IMR-90 (cell line): Measurements from ENCODE around the gene CCDC171. TPM values are rescaled to one million over a fixed set of nuclear protein-coding genes. Genes with fewer than 3 reads are reported as not detected.

Source experiments
- ATAC-seq: fragments of 200-7000 bp; cut with Tn5 transposase; 2 replicates; pipeline ENCODE4 v1.9.1; 2020; ENCODE audit warnings: low read depth, mild to moderate bottlenecking, moderate library complexity
- BruUV-seq: library from RNA; stranded (reverse); fragments of 400-500 nt; replicated peaks from 2 replicates; lab custom pipeline; 2021; lab: Mats Ljungman, UMichigan
- CTCF ChIA-PET: fragments of 300-600 bp; formaldehyde crosslinking; extraction: SDS; loops from one replicate; lab custom pipeline; 2021; ENCODE audit warnings: antibody characterized with exemption; lab: Yijun Ruan, JAX
- POLR2A ChIA-PET: fragments of 300-600 bp; sonication (Branson Sonifier 250); formaldehyde crosslinking; loops from one replicate; lab custom pipeline; 2022; ENCODE audit warnings: antibody characterized with exemption; ENCODE audit not compliant: unreplicated experiment; lab: Charles Lee
- DNase-seq: peaks from one replicate; pipeline ENCODE4 v3.0.0; 2013
- H2AFZ ChIP-seq: replicated peaks from 2 replicates; pipeline ENCODE3; 2013; ENCODE audit warnings: low read length, mild to moderate bottlenecking; ENCODE audit not compliant: poor library complexity
- H2AK5ac ChIP-seq: 2 replicates; pipeline ENCODE4 v1.6.1; 2013; ENCODE audit warnings: low read depth, low read length, inconsistent platforms
- H2AK9ac ChIP-seq: replicated peaks from 2 replicates; pipeline ENCODE3; 2013; ENCODE audit warnings: mild to moderate bottlenecking, low read depth, low read length, moderate library complexity; ENCODE audit not compliant: poor library complexity
- H2BK120ac ChIP-seq: 2 replicates; pipeline ENCODE4 v1.6.1; 2013; ENCODE audit warnings: low read depth, low read length, inconsistent platforms
- H2BK15ac ChIP-seq: 3 replicates; pipeline ENCODE4 v1.6.1; 2013; ENCODE audit warnings: low read depth, low read length, inconsistent platforms
- H2BK20ac ChIP-seq: 2 replicates; pipeline ENCODE4 v1.6.1; 2013; ENCODE audit warnings: low read depth, mild to moderate bottlenecking, inconsistent platforms, low read length, moderate library complexity
- H2BK5ac ChIP-seq: 2 replicates; pipeline ENCODE4 v1.6.1; 2013; ENCODE audit warnings: mild to moderate bottlenecking, low read depth, low read length, inconsistent platforms; ENCODE audit not compliant: poor library complexity, severe bottlenecking
- H3K14ac ChIP-seq: replicated peaks from 2 replicates; pipeline ENCODE4 v1.6.1; 2013; ENCODE audit warnings: low read depth, low read length, inconsistent platforms
- H3K18ac ChIP-seq: 2 replicates; pipeline ENCODE4 v1.6.1; 2013; ENCODE audit warnings: low read depth, low read length, control low read depth
- H3K23ac ChIP-seq: 2 replicates; pipeline ENCODE4 v1.6.1; 2013; ENCODE audit warnings: low read depth, low read length, inconsistent platforms
- H3K27ac ChIP-seq: 2 replicates; pipeline ENCODE4 v1.5.1; 2013; ENCODE audit warnings: mild to moderate bottlenecking, control low read depth, low read length; ENCODE audit not compliant: insufficient read depth
- H3K27me3 ChIP-seq: 2 replicates; pipeline ENCODE4 v1.6.1; 2013; ENCODE audit warnings: low read length; ENCODE audit not compliant: control insufficient read depth, insufficient read depth
- H3K36me3 ChIP-seq: 2 replicates; pipeline ENCODE4 v1.6.1; 2013; ENCODE audit warnings: low read length, mixed read lengths; ENCODE audit not compliant: control insufficient read depth, insufficient read depth
- H3K4ac ChIP-seq: 2 replicates; pipeline ENCODE4 v1.6.1; 2013; ENCODE audit warnings: low read depth, low read length, inconsistent platforms
- H3K4me1 ChIP-seq: 2 replicates; pipeline ENCODE4 v1.6.1; 2013; ENCODE audit warnings: low read length, mixed read lengths; ENCODE audit not compliant: control insufficient read depth, insufficient read depth
- H3K4me2 ChIP-seq: 2 replicates; pipeline ENCODE4 v1.6.1; 2013; ENCODE audit warnings: low read depth, mild to moderate bottlenecking, control low read depth, low read length, moderate library complexity
- H3K4me3 ChIP-seq: 2 replicates; pipeline ENCODE4 v1.5.1; 2013; ENCODE audit warnings: low read depth, mild to moderate bottlenecking, control low read depth, low read length, moderate library complexity; ENCODE audit not compliant: insufficient read depth
- H3K56ac ChIP-seq: 2 replicates; pipeline ENCODE4 v1.6.1; 2013; ENCODE audit warnings: low read length, inconsistent platforms; ENCODE audit not compliant: insufficient read depth; ENCODE audit errors: extremely low read depth
- H3K79me1 ChIP-seq, 2 experiments: 2 replicates each; pipeline ENCODE4 v1.6.1; 2013; ENCODE audit warnings: low read length in 2 of 2, inconsistent platforms in 1 of 2, low read depth in 1 of 2
- H3K9ac ChIP-seq: 2 replicates; pipeline ENCODE4 v1.6.1; 2013; ENCODE audit warnings: low read depth, low read length, control low read depth
- H3K9me1 ChIP-seq: 2 replicates; pipeline ENCODE4 v1.6.1; 2013; ENCODE audit warnings: low read length, inconsistent platforms; ENCODE audit not compliant: insufficient read depth
- H3K9me3 ChIP-seq: 2 replicates; pipeline ENCODE4 v1.6.1; 2013; ENCODE audit warnings: low read length; ENCODE audit not compliant: control insufficient read depth, insufficient read depth
- H4K20me1 ChIP-seq: 2 replicates; pipeline ENCODE4 v1.6.1; 2013; ENCODE audit warnings: low read length, inconsistent platforms; ENCODE audit not compliant: insufficient read depth
- H4K5ac ChIP-seq: 2 replicates; pipeline ENCODE4 v1.6.1; 2013; ENCODE audit warnings: mild to moderate bottlenecking, low read depth, low read length, control low read depth
- H4K8ac ChIP-seq, 2 experiments: 2 replicates each; pipeline ENCODE4 v1.6.1; 2013; ENCODE audit warnings: low read depth in 2 of 2, low read length in 2 of 2, control low read depth in 1 of 2, inconsistent platforms in 1 of 2
- H4K91ac ChIP-seq: 2 replicates; pipeline ENCODE4 v1.6.1; 2013; ENCODE audit warnings: low read depth, low read length, inconsistent platforms; ENCODE audit not compliant: insufficient read depth
- BHLHE40 ChIP-seq: fragments of 150-350 bp; IDR thresholded peaks from 2 replicates; pipeline ENCODE4 v1.6.1; 2016; ENCODE audit warnings: mild to moderate bottlenecking, low read depth, low read length
- CEBPB ChIP-seq: IDR thresholded peaks from 2 replicates; pipeline ENCODE4 v1.6.1; 2012; ENCODE audit warnings: low read depth, low read length, improper control_type of control experiment
- CHD1 ChIP-seq: IDR thresholded peaks from 2 replicates; pipeline ENCODE4 v1.6.1; 2012; ENCODE audit warnings: low read depth, low read length, improper control_type of control experiment
- CTCF ChIP-seq: conservative IDR thresholded peaks from 2 replicates; pipeline ENCODE4 v1.5.1; 2012; ENCODE audit warnings: mild to moderate bottlenecking, low read depth, low read length, improper control_type of control experiment
- ELK1 ChIP-seq: fragments of 150-350 bp; IDR thresholded peaks from 2 replicates; pipeline ENCODE4 v1.6.1; 2016; ENCODE audit warnings: low read depth, mild to moderate bottlenecking, low read length, moderate library complexity, borderline replicate concordance
- FOS ChIP-seq: fragments of 150-350 bp; IDR thresholded peaks from 2 replicates; pipeline ENCODE4 v1.6.1; 2016; ENCODE audit warnings: low read depth, low read length
- MAFK ChIP-seq: IDR thresholded peaks from 2 replicates; pipeline ENCODE4 v1.6.1; 2012; ENCODE audit warnings: low read depth, low read length, improper control_type of control experiment
- MAZ ChIP-seq: IDR thresholded peaks from 2 replicates; pipeline ENCODE4 v1.6.1; 2012; ENCODE audit warnings: low read depth, mild to moderate bottlenecking, low read length, improper control_type of control experiment, moderate library complexity, borderline replicate concordance
- MXI1 ChIP-seq: IDR thresholded peaks from 2 replicates; pipeline ENCODE4 v1.6.1; 2012; ENCODE audit warnings: low read depth, mild to moderate bottlenecking, low read length, moderate library complexity, borderline replicate concordance
- NFE2L2 ChIP-seq: fragments of 150-350 bp; IDR thresholded peaks from 2 replicates; pipeline ENCODE4 v1.6.1; 2016; ENCODE audit warnings: low read depth, mild to moderate bottlenecking, low read length
- POLR2A ChIP-seq: IDR thresholded peaks from 2 replicates; pipeline ENCODE4 v1.6.1; 2012; ENCODE audit warnings: mild to moderate bottlenecking, low read depth, low read length
- RAD21 ChIP-seq: IDR thresholded peaks from 2 replicates; pipeline ENCODE4 v1.6.1; 2012; ENCODE audit warnings: low read length, improper control_type of control experiment
- RCOR1 ChIP-seq: IDR thresholded peaks from 2 replicates; pipeline ENCODE4 v1.6.1; 2012; ENCODE audit warnings: mild to moderate bottlenecking, low read length, improper control_type of control experiment; ENCODE audit not compliant: insufficient replicate concordance
- RFX5 ChIP-seq: IDR thresholded peaks from 2 replicates; pipeline ENCODE4 v1.8.0; 2012; ENCODE audit warnings: low read depth, mild to moderate bottlenecking, low read length, moderate library complexity
- SMC3 ChIP-seq: fragments of 150-350 bp; IDR thresholded peaks from 2 replicates; pipeline ENCODE4 v1.6.1; 2016; ENCODE audit warnings: low read depth, mild to moderate bottlenecking, antibody characterized with exemption, low read length, moderate library complexity
- USF2 ChIP-seq: fragments of 150-350 bp; IDR thresholded peaks from 2 replicates; pipeline ENCODE4 v1.6.1; 2017; ENCODE audit warnings: mild to moderate bottlenecking, antibody characterized with exemption, low read length, low read depth
- WGBS, 2 experiments: methylation state at CpG; one replicate each; pipeline versions ENCODE4 v1.1.5 to v1.1.7; 2013; ENCODE audit warnings: missing lambda C conversion rate in 2 of 2; ENCODE audit not compliant: insufficient read length in 1 of 2; ENCODE audit errors: extremely low coverage in 2 of 2; 5-methylcytosine and 5-hydroxymethylcytosine counted together
- dilution Hi-C: fragments of 300-500 bp; cut with HindIII; formaldehyde crosslinking; loops from one replicate; pipeline ENCODE4 v1.14.3; 2018; ENCODE audit warnings: low sequenced_read_pairs; ENCODE audit not compliant: unreplicated experiment
- in situ Hi-C: fragments of 300-500 bp; cut with MboI; formaldehyde crosslinking; loops from 3 replicates; pipeline ENCODE4 v1.14.3; 2019; ENCODE audit warnings: low sequenced_read_pairs, inconsistent platforms, mixed read lengths
- intact Hi-C: fragments of 100-400 bp; cut with micrococcal nuclease; formaldehyde crosslinking; loops from 2 replicates; pipeline ENCODE4 v1.10.0; 2022
- polyA plus RNA-seq, 3 experiments: library from polyadenylated mRNA; depleted of rRNA; stranded (reverse); fragments of >200 nt; gene quantifications; 2 replicates each; pipeline ENCODE4 v1.2.3, GENCODE V29; 2012; ENCODE audit warnings: low replicate concordance in 1 of 3
- total RNA-seq: library from RNA; depleted of rRNA; stranded (reverse); fragments of >200 nt; gene quantifications from 2 replicates; pipeline ENCODE4 v1.2.3, GENCODE V29; 2012

The CCDC171 gene
- total and polyA plus RNA-seq, 2 of the 4 experiments (the other 2 are of a cell fraction): 0.63 to 2.2 TPM

GRCh38 chr9:15521254-15521653 lies 31.6 kb upstream of the CCDC171 start:
- Histone ChIP-seq H3K14ac (no peak overlapping the region), H2AK5ac (no peak overlapping the region), H3K9ac (no peak overlapping the region), H3K4me2 (no peak overlapping the region), H3K27ac (no peak overlapping the region), H2BK5ac (no peak overlapping the region), H2BK120ac (no peak overlapping the region), H4K8ac (no peak overlapping the region), H3K4me1 (no peaks in the 10 kb centered on the region), H3K18ac (no peak overlapping the region), H4K5ac (no peak overlapping the region), H3K79me1 (no peaks in the 10 kb centered on the region), H4K91ac (no peak overlapping the region), H3K36me3 (no peaks in the 10 kb centered on the region), H2AK9ac (no peak overlapping the region), H2AFZ (no peak overlapping the region), H2BK20ac (no peak overlapping the region), H3K4ac (no peak overlapping the region), H4K20me1 (no peaks in the 10 kb centered on the region), H3K9me1 (no peaks in the 10 kb centered on the region), H3K27me3 (no peaks in the 10 kb centered on the region; the same call in 1 of the 2 replicates), H3K23ac (no peak overlapping the region), H3K56ac (no peak overlapping the region), H3K4me3 (no peak overlapping the region), H3K9me3 (no peaks in the 10 kb centered on the region), H2BK15ac (no peak overlapping the region)
- ATAC-seq (no peak), DNase-seq (no peak)
- CTCF ChIA-PET: interaction anchor here (0.9 kb wide), 1 partner anchor 87 kb away, joined by 3 read pairs; no protein-coding TSS in a partner anchor
- TF ChIP-seq CTCF: no peak
- TF ChIP-seq SMC3: no peak
- no peak for TF ChIP-seq MAZ
- TF ChIP-seq RFX5: no peak
- no peak for TF ChIP-seq CHD1
- no peak for TF ChIP-seq RCOR1
- no peak for TF ChIP-seq BHLHE40
- no peak for TF ChIP-seq POLR2A
- no peak for TF ChIP-seq FOS
- TF ChIP-seq CEBPB: no peak
- TF ChIP-seq ELK1: no peak
- TF ChIP-seq NFE2L2: no peak
- no peak for TF ChIP-seq RAD21
- TF ChIP-seq USF2: no peak
- TF ChIP-seq MAFK: no peak
- TF ChIP-seq MXI1: no peak
- no CpG with 5 or more reads among the region's 8 CpGs for whole genome bisulfite sequencing, 2 experiments
- dilution Hi-C loops: no loop called here
- in situ Hi-C loops: no loop called here
- intact Hi-C loops: no loop called here
- BruUV-seq: no TSS peak
- POLR2A ChIA-PET: no interaction called here
